Epithelial cell of proximal tubule (primary cell): ENCODE data around the gene USP3. TPM values are rescaled to one million over a fixed set of nuclear protein-coding genes. Genes with fewer than 3 reads are reported as not detected.

Source experiments
- DNase-seq: peaks from one replicate; pipeline ENCODE4 v3.0.0-alpha.2; 2011; ENCODE audit warnings: low read depth
- H3K4me3 ChIP-seq: 2 replicates; pipeline ENCODE4 v1.5.1; 2011; ENCODE audit warnings: low read depth, mild to moderate bottlenecking, low read length
- CTCF ChIP-seq: conservative IDR thresholded peaks from 2 replicates; pipeline ENCODE4 v1.5.1; 2012; ENCODE audit warnings: low read depth, mild to moderate bottlenecking, low read length
- total RNA-seq: library from RNA; depleted of rRNA; stranded (reverse); fragments of >200 nt; gene quantifications from 2 replicates; pipeline ENCODE4 v1.2.3, GENCODE V29; 2015

Gene USP3
- total RNA-seq, 1 donor from 2014 or later: 34.2 TPM

- DNase-seq: peak; percentile 99
- H3K4me3 ChIP-seq: no peak overlapping the region
- TF ChIP-seq CTCF: no peak
These were observed 28.2 kb upstream of the USP3 start for GRCh38 chr15:63476229-63476632.

GRCh38 chr15:63478243-63478642 lies 26.1 kb upstream of the USP3 start:
- TF ChIP-seq CTCF: no peak
- no peak overlapping the region for H3K4me3 ChIP-seq
- no peak for DNase-seq

- TF ChIP-seq CTCF: no peak
- no peak for DNase-seq
- H3K4me3 ChIP-seq: no peak overlapping the region
These were observed 24.0 kb upstream of the USP3 start for GRCh38 chr15:63480441-63480821.

- no peak for TF ChIP-seq CTCF
- DNase-seq: peak; percentile 92
These were observed 23.1 kb upstream of the USP3 start for GRCh38 chr15:63481105-63481810.

GRCh38 chr15:63482874-63483323 lies 21.5 kb upstream of the USP3 start:
- no peak overlapping the region for H3K4me3 ChIP-seq
- no peak for TF ChIP-seq CTCF
- no peak for DNase-seq

More at GRCh38 chr15:63481105-63481810, 23.1 kb upstream of the USP3 start:
- no peak overlapping the region for H3K4me3 ChIP-seq

- no peak for TF ChIP-seq CTCF
- no peak for DNase-seq
- H3K4me3 ChIP-seq: no peak overlapping the region
These were observed 20.6 kb upstream of the USP3 start for GRCh38 chr15:63483521-63484371.
